Pericardium fibroblast (primary cell): ENCODE results near the gene PLPP2. TPM values are rescaled to one million over a fixed set of nuclear protein-coding genes. Genes with fewer than 3 reads are reported as not detected.

ENCODE experiments used
- total RNA-seq: library from RNA; depleted of rRNA; stranded (reverse); fragments of >200 nt; gene quantifications from 2 replicates; pipeline ENCODE4 v1.2.3, GENCODE V29; 2015

The PLPP2 gene
- 2.6 and 18.8 TPM in 2 replicates for total RNA-seq

DNA sequence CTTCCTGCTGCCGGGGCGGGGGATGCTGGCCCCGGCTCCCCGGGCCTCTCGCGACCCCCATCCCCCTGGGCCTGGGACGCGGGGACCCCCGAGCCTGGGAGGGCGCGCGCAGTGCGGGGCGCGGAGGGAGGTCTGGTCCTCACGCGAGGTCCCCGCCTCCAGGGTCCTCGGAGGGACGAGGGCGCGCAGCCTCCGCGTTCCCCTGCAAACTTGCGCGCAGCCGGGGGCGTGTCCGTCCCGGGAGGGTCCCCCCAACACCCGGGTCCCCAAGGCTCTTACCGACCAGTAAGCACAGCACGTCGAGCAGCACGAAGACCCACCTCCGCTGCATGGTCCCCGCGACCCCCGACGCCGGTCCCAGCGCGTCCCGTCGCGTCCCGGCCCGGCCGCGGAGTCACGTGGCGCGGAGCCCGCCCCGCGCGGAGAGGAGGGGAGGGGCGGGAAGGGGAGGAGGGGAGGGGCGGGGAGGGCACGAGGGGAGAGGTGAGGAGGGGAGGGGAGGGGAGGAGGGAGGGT is at the start of gene PLPP2:
Gene PLPP2, minus strand, starts transcription at position 398 of the 516 bp plus-strand sequence. Its CDS starts 67 bp downstream, at position 331.

Other genes with a start within 250 kb of the PLPP2 start
- not detected in 2 replicates for gene OR4F17, start 184.3 kb downstream of the PLPP2 start, total RNA-seq
- gene MIER2, start 53.4 kb upstream of the PLPP2 start, total RNA-seq: 8.0 and 10.2 TPM in 2 replicates
- 0.26 TPM in 1 of 2 replicates, not detected in the other for gene C2CD4C, start 117.7 kb upstream of the PLPP2 start, total RNA-seq
- 5.5 and 11.6 TPM in 2 replicates for gene SHC2, start 169.6 kb upstream of the PLPP2 start, total RNA-seq
- gene MADCAM1, start 205.1 kb upstream of the PLPP2 start, total RNA-seq: not detected in 2 replicates
- 93.8 and 99.7 TPM in 2 replicates for gene TPGS1, start 216.1 kb upstream of the PLPP2 start, total RNA-seq
- 109 and 112 TPM in 2 replicates for gene CDC34, start 240.4 kb upstream of the PLPP2 start, total RNA-seq